Measurements from ENCODE around the gene WDFY4. TPM values are rescaled to one million over a fixed set of nuclear protein-coding genes. Genes with fewer than 3 reads are reported as not detected.

WDFY4 gene
- total and polyA plus RNA-seq, 9 of the 15 experiments (the other 6 are each of a cell fraction or from before 2014, with no cell fraction given) = 0.01 to 0.02 (median 0.01) TPM; not detected in 6

GRCh38 chr10:48696535-48696873, 11.8 kb downstream of the WDFY4 start:
- Histone ChIP-seq H4K20me1 (replicated peaks; ENCODE audit: control insufficient read depth, insufficient read depth, low read length) (peaks cover 11% of the 10 kb centered on the region; the same call in 1 of the 2 replicates), H3K27ac (ENCODE audit: extremely low read depth, low read depth, low read length) (no peak overlapping the region), H3K4me1 (replicated peaks in 1 of 2; ENCODE audit: control insufficient read depth in 2 of 2, insufficient read depth in 2 of 2, low read length in 2 of 2) (peaks cover 0 to 2% of the 10 kb centered on the region in 2 experiments; a peak in 1 of 5 replicates), H3K9me1 (ENCODE audit: control insufficient read depth, insufficient read depth, low read length) (no peaks in the 10 kb centered on the region), H3K9ac (ENCODE audit: insufficient read depth in 1 of 2, low read depth in 2 of 2, low read length in 2 of 2) (no peak overlapping the region), H3K9me3 (replicated peaks; ENCODE audit: control insufficient read depth, insufficient read depth, low read depth, low read length) (no peaks in the 10 kb centered on the region), H3K4me2 (ENCODE audit: insufficient read depth, low read length) (no peak overlapping the region), H2AFZ (ENCODE audit: low read depth, low read length) (no peak overlapping the region), H3K4me3 (no peak overlapping the region), H3K27me3 (ENCODE audit: control insufficient read depth in 2 of 2, insufficient read depth in 2 of 2, low read length in 2 of 2) (peaks cover 6 to 41% of the 10 kb centered on the region in 2 experiments; a peak in 3 of 5 replicates), H3K36me3 (ENCODE audit: control insufficient read depth, insufficient read depth, low read length) (no peaks in the 10 kb centered on the region), H3K79me2 (ENCODE audit: control insufficient read depth, insufficient read depth, low read length) (no peaks in the 10 kb centered on the region)
- intact Hi-C loops (cut with micrococcal nuclease) (no loop called here), in situ Hi-C loops (cut with MboI) (no loop called here)
- DNase-seq (ENCODE audit: extremely low read depth in 1 of 4, low spot score in 3 of 4) (no peak), FAIRE-seq (no peak), ATAC-seq (no peak)
- ChIA-PET CTCF (ENCODE audit: low intra/inter-chr PET ratio) (no interaction called here), POLR2A (no interaction called here)
- no TSS peak for BruUV-seq (replicated peaks)
- 2% methylated on average over 4 of the region's 4 CpGs for WGBS (ENCODE audit: insufficient coverage, low coverage, missing lambda C conversion rate)
- TF ChIP-seq TARDBP (IDR thresholded peaks at IDR 0.05) = no peak
- no peak for TF ChIP-seq GABPB1 (CRISPR knock-in tag; IDR thresholded peaks at IDR 0.05)
- no peak for TF ChIP-seq THRAP3 (IDR thresholded peaks at IDR 0.05; ENCODE audit: borderline replicate concordance)
- TF ChIP-seq, protein P1, sequence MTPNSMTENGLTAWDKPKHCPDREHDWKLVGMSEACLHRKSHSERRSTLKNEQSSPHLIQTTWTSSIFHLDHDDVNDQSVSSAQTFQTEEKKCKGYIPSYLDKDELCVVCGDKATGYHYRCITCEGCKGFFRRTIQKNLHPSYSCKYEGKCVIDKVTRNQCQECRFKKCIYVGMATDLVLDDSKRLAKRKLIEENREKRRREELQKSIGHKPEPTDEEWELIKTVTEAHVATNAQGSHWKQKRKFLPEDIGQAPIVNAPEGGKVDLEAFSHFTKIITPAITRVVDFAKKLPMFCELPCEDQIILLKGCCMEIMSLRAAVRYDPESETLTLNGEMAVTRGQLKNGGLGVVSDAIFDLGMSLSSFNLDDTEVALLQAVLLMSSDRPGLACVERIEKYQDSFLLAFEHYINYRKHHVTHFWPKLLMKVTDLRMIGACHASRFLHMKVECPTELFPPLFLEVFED (CRISPR knock-in tag; conservative IDR thresholded peaks at IDR 0.05) = no peak
- no peak for TF ChIP-seq FOXA1 (IDR thresholded peaks at IDR 0.05; ENCODE audit: borderline replicate concordance)
- TF ChIP-seq HNRNPLL (IDR thresholded peaks at IDR 0.05; ENCODE audit: low read depth, low read length, poor library complexity, severe bottlenecking) = no peak
- TF ChIP-seq KAT7 (CRISPR knock-in tag; IDR thresholded peaks at IDR 0.05; ENCODE audit: borderline replicate concordance) = no peak
- no peak for TF ChIP-seq ZBTB7A (IDR thresholded peaks at IDR 0.05; ENCODE audit: borderline replicate concordance, control insufficient read depth, low read depth, low read length)
- TF ChIP-seq TAF1 (IDR thresholded peaks at IDR 0.05; ENCODE audit: control insufficient read depth, extremely low read depth, insufficient read depth, low read length, severe bottlenecking) = no peak
- TF ChIP-seq ZNF165 (CRISPR knock-in tag; IDR thresholded peaks at IDR 0.05; ENCODE audit: borderline replicate concordance) = no peak
- no peak for TF ChIP-seq RB1 (IDR thresholded peaks at IDR 0.05; ENCODE audit: low read depth)
- TF ChIP-seq JUND (IDR thresholded peaks at IDR 0.05; ENCODE audit: borderline replicate concordance, low read depth, low read length) = no peak
- no peak for TF ChIP-seq JUND (tag; IDR thresholded peaks at IDR 0.05; ENCODE audit: borderline replicate concordance, low read depth, low read length)
- no peak for TF ChIP-seq NCOA1 (IDR thresholded peaks at IDR 0.05; ENCODE audit: low read depth)
- no peak for TF ChIP-seq NR2F6 (CRISPR knock-in tag; IDR thresholded peaks at IDR 0.05)
